ENCODE measurements around the gene CTNNA3. TPM values are rescaled to one million over a fixed set of nuclear protein-coding genes. Genes with fewer than 3 reads are reported as not detected.

CTNNA3 gene
- total and polyA plus RNA-seq, 12 donors = 2.0 to 213 (median 171) TPM

DNA sequence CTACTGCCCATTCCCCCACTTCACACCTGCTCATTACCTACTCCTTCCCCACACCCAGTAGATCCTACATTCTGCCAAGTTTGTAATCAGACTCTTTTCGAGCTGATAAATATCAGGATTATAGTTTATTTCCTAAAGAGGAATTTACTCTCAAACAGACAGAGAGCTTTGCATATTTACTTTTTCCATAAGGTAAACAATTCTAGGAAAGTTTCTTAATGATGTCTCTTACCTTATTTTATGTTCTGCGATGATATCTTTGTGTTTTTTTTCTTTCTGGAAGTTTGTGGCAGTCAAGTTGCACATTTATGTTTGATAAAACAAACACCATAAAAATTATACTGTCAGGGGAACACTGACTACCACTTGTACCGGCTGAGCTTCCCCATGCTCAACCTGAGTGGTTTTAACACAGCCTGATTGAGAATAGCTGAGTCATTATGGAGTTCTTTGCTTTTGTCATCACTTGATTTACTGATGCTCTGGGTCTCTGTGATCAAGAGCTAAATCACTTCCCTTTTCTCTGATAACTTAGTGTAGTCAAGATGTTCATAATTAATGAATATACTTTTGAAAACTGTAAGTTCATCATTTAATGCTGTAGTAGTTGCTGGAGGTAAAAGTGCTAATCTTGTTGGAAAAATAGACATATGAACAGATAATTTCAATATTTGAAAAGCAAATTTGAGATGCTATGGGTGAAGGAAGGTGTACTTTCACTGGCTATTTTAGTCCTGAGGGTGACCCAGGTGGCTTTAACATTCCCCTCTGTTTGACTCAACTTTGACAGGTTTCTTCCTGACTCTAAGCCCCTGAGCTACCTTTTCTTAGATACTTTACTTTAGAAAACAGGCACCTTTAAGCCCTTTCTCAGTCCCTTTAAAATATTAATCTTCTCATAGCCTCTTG, 1804.7 kb downstream of the CTNNA3 start:
- ATAC-seq (no peak), DNase-seq (no peak)
- 64% methylated on average over 3 of the region's 3 CpGs for WGBS, 2 donors
- TF ChIP-seq, protein P1, sequence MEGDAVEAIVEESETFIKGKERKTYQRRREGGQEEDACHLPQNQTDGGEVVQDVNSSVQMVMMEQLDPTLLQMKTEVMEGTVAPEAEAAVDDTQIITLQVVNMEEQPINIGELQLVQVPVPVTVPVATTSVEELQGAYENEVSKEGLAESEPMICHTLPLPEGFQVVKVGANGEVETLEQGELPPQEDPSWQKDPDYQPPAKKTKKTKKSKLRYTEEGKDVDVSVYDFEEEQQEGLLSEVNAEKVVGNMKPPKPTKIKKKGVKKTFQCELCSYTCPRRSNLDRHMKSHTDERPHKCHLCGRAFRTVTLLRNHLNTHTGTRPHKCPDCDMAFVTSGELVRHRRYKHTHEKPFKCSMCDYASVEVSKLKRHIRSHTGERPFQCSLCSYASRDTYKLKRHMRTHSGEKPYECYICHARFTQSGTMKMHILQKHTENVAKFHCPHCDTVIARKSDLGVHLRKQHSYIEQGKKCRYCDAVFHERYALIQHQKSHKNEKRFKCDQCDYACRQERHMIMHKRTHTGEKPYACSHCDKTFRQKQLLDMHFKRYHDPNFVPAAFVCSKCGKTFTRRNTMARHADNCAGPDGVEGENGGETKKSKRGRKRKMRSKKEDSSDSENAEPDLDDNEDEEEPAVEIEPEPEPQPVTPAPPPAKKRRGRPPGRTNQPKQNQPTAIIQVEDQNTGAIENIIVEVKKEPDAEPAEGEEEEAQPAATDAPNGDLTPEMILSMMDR (IDR thresholded peaks at IDR 0.05) = no peak
- Histone ChIP-seq H3K4me1 (no peaks in the 10 kb centered on the region), H3K27ac (no peak overlapping the region), H3K27me3 (no peaks in the 10 kb centered on the region), H3K4me3 (no peak overlapping the region), H3K9me3 (peaks cover 0 to 20% (median 8%) of the 10 kb centered on the region in 11 donors), H3K36me3 (no peaks in the 10 kb centered on the region)
- intact Hi-C loops (cut with DNase I) = no loop called here

DNA sequence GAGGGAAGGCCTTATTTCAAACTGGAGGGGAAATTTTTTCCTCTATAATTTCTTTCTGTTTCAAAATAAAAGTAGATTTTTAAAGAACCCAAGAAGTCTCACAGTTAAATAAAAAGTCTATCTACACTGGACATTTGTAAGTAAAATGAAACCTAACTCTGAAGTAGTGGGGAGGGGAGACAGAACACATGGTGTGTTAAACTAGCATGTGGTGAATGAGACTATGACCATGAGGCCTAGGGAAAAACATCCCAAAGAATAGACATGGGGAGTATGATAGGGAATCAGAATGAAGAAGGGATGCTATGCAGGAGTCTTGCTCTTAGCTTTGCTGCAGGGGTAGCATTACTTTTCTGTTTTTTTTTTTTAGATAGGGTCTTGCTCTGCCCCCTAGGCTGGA, 1831.5 kb downstream of the CTNNA3 start:
- Histone ChIP-seq H3K27me3 (no peaks in the 10 kb centered on the region), H3K9me3 (peaks cover 0 to 6% (median 0%) of the 10 kb centered on the region in 11 donors), H3K4me3 (no peak overlapping the region), H3K27ac (no peak overlapping the region), H3K36me3 (no peaks in the 10 kb centered on the region), H3K4me1 (peaks cover 0 to 6% (median 0%) of the 10 kb centered on the region in 9 donors)
- ATAC-seq (no peak), DNase-seq (no peak)
- TF ChIP-seq, protein P1 (IDR thresholded peaks at IDR 0.05) = no peak
- intact Hi-C loops (cut with DNase I) = no loop called here

DNA sequence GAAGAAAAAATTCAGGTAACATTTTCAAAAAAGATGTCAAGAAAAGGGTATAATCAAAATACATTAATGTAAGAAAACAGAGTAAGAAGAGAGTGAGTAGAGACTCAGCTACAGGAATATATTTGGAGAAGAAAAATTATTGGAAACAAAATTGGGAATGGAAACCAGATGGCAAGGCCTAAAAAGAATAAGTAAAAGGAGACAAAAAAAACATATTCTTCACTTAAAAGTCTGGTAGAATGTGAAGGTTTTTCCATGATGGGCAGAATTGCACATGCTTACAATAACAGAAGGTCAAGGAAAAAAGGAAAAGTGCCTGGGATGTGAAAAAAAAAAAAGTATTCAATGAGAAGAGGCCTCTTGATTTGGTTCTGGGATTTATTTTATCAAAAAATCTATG, 1832.0 kb downstream of the CTNNA3 start:
- H3K4me3 ChIP-seq = no peak overlapping the region
- TF ChIP-seq, protein P1 (IDR thresholded peaks at IDR 0.05) = no peak
- no peaks in the 10 kb centered on the region for H3K36me3 ChIP-seq
- H3K9me3 ChIP-seq = peaks cover 0 to 6% (median 0%) of the 10 kb centered on the region in 11 donors
- intact Hi-C loops (cut with DNase I) = no loop called here
- H3K4me1 ChIP-seq = peaks cover 0 to 6% (median 0%) of the 10 kb centered on the region in 9 donors
- no peak overlapping the region for H3K27ac ChIP-seq
- no peaks in the 10 kb centered on the region for H3K27me3 ChIP-seq
- DNase-seq (no peak), ATAC-seq (no peak)

Small RNA genes lying within 50 kb of the gene (microRNA-seq; reads per million reads assigned to microRNA genes)
- 9.6 to 9.7 reads per million in 2 donors for gene MIR7151

Other genes with a start within 250 kb of the CTNNA3 start
- 10 to 100 TPM in 1 of 10 donors, 1 to 10 TPM in 9; 3.5 to 12.2 (median 5.1) TPM for gene DNAJC12, start 142.0 kb upstream of the CTNNA3 start, total RNA-seq
- 1 to 10 TPM; 1.4 to 4.5 TPM for gene DNAJC12, start 142.0 kb upstream of the CTNNA3 start, polyA plus RNA-seq
- gene SIRT1, start 188.5 kb upstream of the CTNNA3 start, total RNA-seq = 10 to 100 TPM in 9 of 10 donors, 1 to 10 TPM in 1; 9.9 to 18.0 (median 14.0) TPM
- 1 to 10 TPM; 4.9 to 8.9 TPM for gene SIRT1, start 188.5 kb upstream of the CTNNA3 start, polyA plus RNA-seq